HG02678 (cell line): ENCODE data around the gene TOX2.

Source experiments
- ATAC-seq: cut with Tn5 transposase; IDR thresholded peaks from one replicate; pipeline ENCODE4 v1.9.1; 2021; ENCODE audit warnings: mild to moderate bottlenecking, moderate library complexity; ENCODE audit not compliant: unreplicated experiment

Gene TOX2

GRCh38 chr20:44016525-44016924 is 101.9 kb downstream of the TOX2 start:
- no peak for ATAC-seq

- ATAC-seq: no peak
Measured at GRCh38 chr20:44017211-44017610, 102.6 kb downstream of the TOX2 start.

GRCh38 chr20:44017905-44018258 is 103.2 kb downstream of the TOX2 start:
- no peak for ATAC-seq

GRCh38 chr20:44018259-44018941 is 103.7 kb downstream of the TOX2 start:
- ATAC-seq: no peak

- ATAC-seq: no peak
Measured at GRCh38 chr20:44018942-44019637, 104.4 kb downstream of the TOX2 start.

GRCh38 chr20:44019638-44020335 is 105.1 kb downstream of the TOX2 start:
- ATAC-seq: no peak

GRCh38 chr20:44020406-44021148 is 105.9 kb downstream of the TOX2 start:
- ATAC-seq: no peak

- no peak for ATAC-seq
Measured at GRCh38 chr20:44021186-44021585, 106.5 kb downstream of the TOX2 start.

- ATAC-seq: no peak
Measured at GRCh38 chr20:44021900-44022299, 107.2 kb downstream of the TOX2 start.

- no peak for ATAC-seq
Measured at GRCh38 chr20:44022464-44022863, 107.8 kb downstream of the TOX2 start.

GRCh38 chr20:44023515-44024371 is 109.1 kb downstream of the TOX2 start:
- ATAC-seq: no peak

- no peak for ATAC-seq
Measured at GRCh38 chr20:44024820-44025580, 110.3 kb downstream of the TOX2 start.

GRCh38 chr20:44025756-44026155 is 111.1 kb downstream of the TOX2 start:
- no peak for ATAC-seq

GRCh38 chr20:44026647-44027342 is 112.1 kb downstream of the TOX2 start:
- no peak for ATAC-seq

GRCh38 chr20:44027343-44028002 is 112.8 kb downstream of the TOX2 start:
- no peak for ATAC-seq

GRCh38 chr20:44028003-44028730 is 113.5 kb downstream of the TOX2 start:
- ATAC-seq: no peak

- ATAC-seq: no peak
Measured at GRCh38 chr20:44028868-44029847, 114.5 kb downstream of the TOX2 start.
